H7 (cell line): Measurements from ENCODE around the gene FRK. TPM values are rescaled to one million over a fixed set of nuclear protein-coding genes. Genes with fewer than 3 reads are reported as not detected.

ENCODE experiments used
- DNase-seq: peaks from one replicate; pipeline ENCODE4 v3.0.0; 2012
- H3K27me3 ChIP-seq: 2 replicates; pipeline ENCODE4 v1.6.0; 2011; ENCODE audit warnings: mild to moderate bottlenecking, low read length; ENCODE audit not compliant: control insufficient read depth, insufficient read depth
- H3K36me3 ChIP-seq: replicated peaks from 2 replicates; pipeline ENCODE4 v1.5.1; 2011; ENCODE audit warnings: low read length; ENCODE audit not compliant: control insufficient read depth, insufficient read depth
- H3K4me3 ChIP-seq: 2 replicates; pipeline ENCODE4 v1.5.1; 2011; ENCODE audit warnings: low read depth, mild to moderate bottlenecking, control low read depth, low read length, moderate library complexity; ENCODE audit not compliant: insufficient read depth
- total RNA-seq: library from RNA; depleted of rRNA; stranded (reverse); fragments of >200 nt; shearing (Covaris generic); gene quantifications from 2 replicates; pipeline ENCODE4 v1.2.3, GENCODE V29; 2014

Gene FRK
- total RNA-seq, 1 experiment from 2014 or later: 0.10 TPM

GRCh38 chr6:116034327-116034726 is 26.4 kb downstream of the FRK start:
- H3K4me3 ChIP-seq: no peak overlapping the region
- no peak for DNase-seq
- H3K36me3 ChIP-seq: no peaks in the 10 kb centered on the region
- no peaks in the 10 kb centered on the region for H3K27me3 ChIP-seq

GRCh38 chr6:116033687-116034303 is 26.9 kb downstream of the FRK start:
- Histone ChIP-seq H3K36me3 (no peaks in the 10 kb centered on the region), H3K27me3 (no peaks in the 10 kb centered on the region), H3K4me3 (no peak overlapping the region)
- DNase-seq: no peak

GRCh38 chr6:116030770-116031169 is 29.9 kb downstream of the FRK start:
- DNase-seq: no peak
- Histone ChIP-seq H3K4me3 (no peak overlapping the region), H3K27me3 (no peaks in the 10 kb centered on the region), H3K36me3 (no peaks in the 10 kb centered on the region)

GRCh38 chr6:116029535-116029934 is 31.2 kb downstream of the FRK start:
- Histone ChIP-seq H3K27me3 (no peaks in the 10 kb centered on the region), H3K36me3 (no peaks in the 10 kb centered on the region), H3K4me3 (no peak overlapping the region)
- no peak for DNase-seq

- no peak for DNase-seq
- Histone ChIP-seq H3K36me3 (no peaks in the 10 kb centered on the region), H3K4me3 (no peak overlapping the region), H3K27me3 (no peaks in the 10 kb centered on the region)
These were observed 32.5 kb downstream of the FRK start for GRCh38 chr6:116028233-116028632.

- Histone ChIP-seq H3K36me3 (no peaks in the 10 kb centered on the region), H3K27me3 (no peaks in the 10 kb centered on the region), H3K4me3 (no peak overlapping the region)
- DNase-seq: no peak
These were observed 32.9 kb downstream of the FRK start for GRCh38 chr6:116027801-116028200.

GRCh38 chr6:116025405-116025804 is 35.3 kb downstream of the FRK start:
- H3K36me3 ChIP-seq: no peaks in the 10 kb centered on the region
- H3K27me3 ChIP-seq: no peaks in the 10 kb centered on the region
- no peak for DNase-seq
- H3K4me3 ChIP-seq: no peak overlapping the region

GRCh38 chr6:116022841-116023445 is 37.7 kb downstream of the FRK start:
- no peak for DNase-seq
- Histone ChIP-seq H3K27me3 (no peaks in the 10 kb centered on the region), H3K36me3 (no peaks in the 10 kb centered on the region), H3K4me3 (no peak overlapping the region)

GRCh38 chr6:116020738-116021137 is 40.0 kb downstream of the FRK start:
- Histone ChIP-seq H3K27me3 (no peaks in the 10 kb centered on the region), H3K36me3 (no peaks in the 10 kb centered on the region), H3K4me3 (no peak overlapping the region)
- DNase-seq: no peak

GRCh38 chr6:116019428-116019827 is 41.3 kb downstream of the FRK start:
- Histone ChIP-seq H3K36me3 (no peaks in the 10 kb centered on the region), H3K27me3 (no peaks in the 10 kb centered on the region), H3K4me3 (no peak overlapping the region)
- DNase-seq: no peak

- no peaks in the 10 kb centered on the region for H3K36me3 ChIP-seq
- no peak for DNase-seq
- no peaks in the 10 kb centered on the region for H3K27me3 ChIP-seq
- no peak overlapping the region for H3K4me3 ChIP-seq
These were observed 41.7 kb downstream of the FRK start for GRCh38 chr6:116018976-116019375.

- Histone ChIP-seq H3K27me3 (no peaks in the 10 kb centered on the region), H3K4me3 (no peak overlapping the region), H3K36me3 (no peaks in the 10 kb centered on the region)
- DNase-seq: no peak
These were observed 43.0 kb downstream of the FRK start for GRCh38 chr6:116017546-116018295.

- no peak overlapping the region for H3K4me3 ChIP-seq
- H3K27me3 ChIP-seq: no peaks in the 10 kb centered on the region
- DNase-seq: no peak
- no peaks in the 10 kb centered on the region for H3K36me3 ChIP-seq
These were observed 43.7 kb downstream of the FRK start for GRCh38 chr6:116016846-116017545.

- H3K4me3 ChIP-seq: no peak overlapping the region
- no peaks in the 10 kb centered on the region for H3K36me3 ChIP-seq
- H3K27me3 ChIP-seq: no peaks in the 10 kb centered on the region
- DNase-seq: no peak
These were observed 44.7 kb downstream of the FRK start for GRCh38 chr6:116015983-116016382.

GRCh38 chr6:116015561-116015960 is 45.1 kb downstream of the FRK start:
- H3K4me3 ChIP-seq: no peak overlapping the region
- H3K27me3 ChIP-seq: no peaks in the 10 kb centered on the region
- no peak for DNase-seq
- H3K36me3 ChIP-seq: no peaks in the 10 kb centered on the region
